ENCODE measurements around the gene FUCA2.
"Not testable (repeated sequence)": the region's sequence is repeated elsewhere in the genome, so short reads cannot be mapped to it uniquely, and the experiment has no call there.

Gene FUCA2

DNA sequence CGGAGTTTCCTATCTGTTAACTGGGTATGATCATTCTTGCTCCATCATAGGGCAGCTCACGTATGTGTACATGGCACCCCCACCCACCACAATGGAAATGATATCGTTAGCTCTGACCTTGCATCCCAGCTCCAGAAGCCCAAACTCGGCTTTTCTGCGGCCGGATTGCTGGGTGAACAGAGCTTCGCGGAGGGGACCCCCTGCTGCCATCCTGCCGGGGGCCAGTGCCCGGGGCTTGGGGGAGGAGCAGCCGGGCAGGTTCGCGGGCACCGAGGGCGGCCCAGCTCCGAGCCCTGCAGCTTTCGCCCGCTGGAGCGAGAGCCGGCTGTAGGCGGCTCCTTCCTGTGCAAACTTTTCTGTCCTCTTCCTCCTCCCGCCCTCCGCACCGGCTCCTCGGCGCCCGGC lies 24.9 kb upstream of the FUCA2 start:
- no peak for DNase-seq (ENCODE audit: low read depth, low spot score)

GRCh38 chr6:143535189-143535614 lies 23.7 kb upstream of the FUCA2 start:
- no peak for DNase-seq (ENCODE audit: low read depth, low spot score)

DNA sequence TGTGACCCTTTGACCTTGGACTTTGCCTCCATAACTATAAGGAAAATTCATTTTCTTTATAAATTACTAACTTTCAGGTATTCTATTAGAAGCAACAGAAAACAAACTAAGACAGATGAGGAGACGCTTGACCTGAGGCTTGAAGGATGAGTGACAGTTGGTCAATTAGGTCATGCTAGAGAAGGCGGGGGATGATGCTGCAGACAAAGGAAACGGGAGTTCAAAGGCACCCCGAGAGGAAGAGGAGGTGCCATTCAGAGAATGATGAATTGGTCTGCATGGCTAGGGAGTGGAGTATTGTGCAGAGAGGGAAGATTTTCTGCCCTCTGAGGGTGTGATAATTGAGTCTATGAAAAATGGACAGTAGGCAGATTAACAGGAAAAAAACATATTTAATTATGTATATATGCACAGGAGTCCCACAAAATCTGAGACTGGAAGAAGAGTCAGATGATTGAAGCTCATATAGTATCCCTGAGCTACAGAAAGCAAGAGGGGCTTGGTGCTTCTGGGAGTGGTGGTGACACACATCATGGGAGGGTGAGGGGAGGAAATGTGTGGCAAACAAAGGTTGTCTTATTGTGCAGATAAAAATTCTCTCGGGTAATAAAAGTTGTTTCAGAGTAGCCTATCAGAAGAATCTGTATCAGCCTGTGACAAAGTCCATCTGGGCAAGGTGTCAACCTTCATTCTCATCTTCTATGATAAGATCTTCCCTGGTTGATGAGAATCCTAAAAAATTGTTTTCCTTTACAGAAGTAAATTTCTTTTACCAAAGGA lies 20.4 kb upstream of the FUCA2 start:
- no peak for DNase-seq (ENCODE audit: low read depth, low spot score)

- no peak for DNase-seq (ENCODE audit: low read depth, low spot score)
Observed at GRCh38 chr6:143529095-143529494, 17.6 kb upstream of the FUCA2 start.

DNA sequence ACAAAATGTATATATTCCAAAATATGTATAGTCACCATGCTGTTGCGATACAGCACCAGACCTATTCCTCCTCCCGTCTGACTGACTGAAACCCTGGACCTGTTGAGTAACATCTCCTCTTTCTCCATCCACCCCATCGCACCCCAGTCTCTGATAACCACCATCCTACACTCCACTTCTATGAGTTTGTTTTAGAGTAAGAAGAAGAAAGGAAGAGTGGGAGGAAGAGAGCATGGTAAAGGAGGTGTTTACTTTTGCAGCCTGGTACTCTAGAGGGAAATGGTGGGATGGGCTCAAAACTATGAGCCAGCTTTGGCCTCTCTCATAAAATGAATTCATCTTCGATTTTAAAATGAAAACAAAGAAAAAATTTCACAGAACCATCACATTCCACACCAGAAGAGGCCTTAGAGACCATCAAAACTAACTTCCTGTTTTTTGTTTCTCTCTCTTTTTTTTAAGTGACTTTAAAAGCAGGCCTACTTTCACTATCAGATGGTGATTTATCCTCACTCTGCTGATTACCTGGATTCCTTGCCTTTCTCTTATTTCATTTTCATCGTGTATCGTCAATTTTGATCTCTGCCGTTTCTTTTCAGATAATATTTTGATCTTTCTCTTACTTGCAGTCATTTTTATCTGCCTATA lies 16.8 kb upstream of the FUCA2 start:
- DNase-seq (ENCODE audit: low read depth, low spot score), result no peak

DNA sequence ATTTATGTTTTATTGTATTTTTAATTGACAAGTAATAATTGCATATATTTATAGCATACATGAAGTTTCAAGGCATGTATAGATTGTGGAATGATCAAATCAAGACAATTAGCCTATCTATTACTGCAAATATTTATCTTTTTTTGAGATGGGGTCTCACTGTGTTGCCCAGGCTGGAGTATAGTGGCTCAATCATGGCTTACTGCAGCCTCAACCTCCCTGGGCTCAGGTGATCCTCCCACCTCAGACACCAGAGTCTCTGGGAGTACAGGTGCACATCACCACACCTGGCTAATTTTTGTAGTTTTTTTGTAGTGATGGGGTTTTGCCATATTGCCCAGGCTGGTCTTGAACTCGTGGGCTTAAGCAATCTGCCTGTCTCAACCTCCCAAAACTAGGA lies 16.2 kb upstream of the FUCA2 start:
- DNase-seq (ENCODE audit: low read depth, low spot score), result no peak

DNA sequence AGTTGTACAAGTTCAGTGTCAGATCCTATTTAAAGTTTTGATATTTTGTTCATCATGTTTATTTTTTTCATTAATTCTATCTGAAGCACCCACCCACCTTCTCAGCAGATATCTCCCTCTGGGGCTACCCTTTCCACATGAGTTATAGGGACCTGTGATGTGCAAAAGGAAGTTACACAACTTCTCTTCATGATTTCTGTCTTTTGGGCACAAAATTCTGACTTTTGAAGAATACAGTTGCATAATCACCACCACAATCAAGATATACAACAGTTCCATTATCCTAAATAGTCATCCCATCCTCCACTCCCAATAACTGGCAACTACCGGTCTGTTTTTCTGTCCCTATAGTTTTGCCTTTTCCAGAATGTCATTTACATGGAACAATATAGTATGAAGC lies 13.8 kb upstream of the FUCA2 start:
- no peak for DNase-seq (ENCODE audit: low read depth, low spot score)

DNA sequence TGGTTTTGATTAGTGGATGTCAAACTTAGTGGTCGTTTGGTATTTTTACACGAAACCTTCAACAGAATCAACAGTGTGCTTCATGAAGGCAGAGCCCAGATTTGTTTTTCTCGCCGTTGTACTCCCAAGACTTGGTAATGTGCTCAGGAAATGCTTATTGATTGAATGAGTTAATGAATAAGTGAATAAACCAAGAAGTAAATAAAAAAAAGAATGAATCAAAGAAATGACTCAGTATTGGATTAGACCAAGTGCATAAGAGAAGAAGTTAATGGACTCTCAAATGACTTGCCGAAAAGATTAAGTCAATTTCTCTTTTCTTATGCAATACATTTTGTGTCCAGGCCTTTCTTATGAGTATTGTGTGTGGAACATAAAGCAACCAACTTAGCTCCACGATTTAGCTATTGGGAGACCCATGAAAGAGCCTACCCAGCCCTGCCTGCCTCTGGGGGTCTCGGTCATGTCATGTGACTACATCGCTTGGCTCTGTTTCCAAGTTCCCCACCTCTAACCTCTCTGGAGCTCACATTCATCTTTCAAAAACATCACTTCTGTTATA lies 10.6 kb upstream of the FUCA2 start:
- no peak for DNase-seq (ENCODE audit: low read depth, low spot score)

DNA sequence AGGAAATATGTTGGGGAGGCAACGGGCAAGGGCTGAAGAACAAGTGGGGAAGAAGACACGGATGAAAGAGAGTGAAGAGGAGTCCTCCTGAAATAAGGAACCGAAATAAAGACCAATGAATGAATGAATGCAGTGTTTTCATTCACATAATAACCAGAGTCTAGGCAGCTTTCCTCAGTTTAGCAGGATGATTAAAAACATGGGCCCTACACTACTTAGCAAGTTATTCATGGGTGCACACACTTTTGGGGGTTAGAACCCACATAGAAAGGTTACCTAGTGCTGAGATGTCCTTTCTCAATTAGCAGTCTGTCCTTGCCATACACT lies 5.9 kb upstream of the FUCA2 start:
- DNase-seq (ENCODE audit: low read depth, low spot score), result no peak

GRCh38 chr6:143516690-143517446 lies 5.3 kb upstream of the FUCA2 start:
- no peak for DNase-seq (ENCODE audit: low read depth, low spot score)

GRCh38 chr6:143515766-143516355 lies 4.3 kb upstream of the FUCA2 start:
- no peak for DNase-seq (ENCODE audit: low read depth, low spot score)

- no peak for DNase-seq (ENCODE audit: low read depth, low spot score)
Observed at GRCh38 chr6:143515061-143515760, 3.7 kb upstream of the FUCA2 start.

DNA sequence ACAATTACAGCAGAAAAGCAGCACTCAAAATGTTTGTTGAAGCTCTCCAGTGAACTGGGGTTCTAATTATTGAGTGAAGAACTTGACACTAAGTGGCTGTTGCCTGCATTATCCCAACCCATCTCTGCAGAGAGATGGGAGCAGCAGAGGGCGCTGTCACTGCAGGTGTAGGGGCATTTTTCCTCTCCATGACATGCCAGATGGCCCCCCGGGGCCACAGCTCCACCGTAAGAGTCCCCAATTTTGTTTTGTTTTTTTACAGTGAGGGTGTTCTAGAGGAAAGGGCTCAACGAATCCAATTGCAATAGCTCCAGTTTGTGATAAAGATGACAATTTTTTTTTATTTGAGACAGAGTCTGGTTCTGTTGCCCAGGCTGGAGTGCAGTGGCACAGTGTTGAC lies 1.9 kb upstream of the FUCA2 start:
- no peak for DNase-seq (ENCODE audit: low read depth, low spot score)

DNA sequence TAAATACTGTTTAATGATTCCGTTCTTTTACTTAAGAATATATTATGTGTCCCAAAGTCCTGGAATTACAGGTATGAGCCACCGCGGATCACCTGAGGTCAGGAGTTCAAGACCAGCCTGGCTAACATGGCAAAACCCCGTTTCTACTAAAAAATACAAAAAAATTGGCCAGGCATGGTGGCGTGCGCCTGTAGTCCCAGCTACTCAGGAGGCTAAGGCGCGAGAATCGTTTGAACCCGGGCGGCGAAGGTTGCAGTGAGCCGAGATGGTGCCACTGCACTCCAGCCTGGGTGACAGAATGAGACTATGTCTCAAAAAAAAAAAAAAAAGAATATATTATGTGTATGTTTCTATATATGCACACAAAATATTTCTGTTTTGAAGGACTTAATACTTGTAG lies 1.2 kb downstream of the FUCA2 start:
- not testable (repeated sequence) for DNase-seq (ENCODE audit: low read depth, low spot score)

- DNase-seq (ENCODE audit: low read depth, low spot score), result no peak
Observed at GRCh38 chr6:143507358-143508145, 4.0 kb downstream of the FUCA2 start.

- DNase-seq (ENCODE audit: low read depth, low spot score), result no peak
Observed at GRCh38 chr6:143506620-143507019, 4.9 kb downstream of the FUCA2 start.

DNA sequence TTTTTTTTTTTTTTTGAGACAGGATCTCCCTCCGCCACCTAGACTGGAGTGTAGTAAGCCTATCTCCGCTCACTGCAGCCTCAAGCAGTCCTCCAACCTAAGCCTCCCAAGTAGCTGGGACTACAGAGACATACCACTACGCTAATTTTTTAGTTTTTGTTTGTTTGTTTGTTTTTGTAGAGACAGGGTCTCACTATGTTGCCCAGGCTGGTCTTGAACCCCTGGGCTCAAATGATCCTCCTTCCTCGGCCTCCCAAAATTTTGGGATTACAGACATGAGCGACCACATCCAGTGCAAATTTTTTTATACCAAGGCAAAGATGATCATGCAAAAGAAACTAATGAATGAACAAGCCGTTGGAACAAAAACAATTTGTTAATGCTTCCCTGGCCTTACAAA lies 5.3 kb downstream of the FUCA2 start:
- no peak for DNase-seq (ENCODE audit: low read depth, low spot score)

GRCh38 chr6:143505537-143505936 lies 6.0 kb downstream of the FUCA2 start:
- no peak for DNase-seq (ENCODE audit: low read depth, low spot score)

DNA sequence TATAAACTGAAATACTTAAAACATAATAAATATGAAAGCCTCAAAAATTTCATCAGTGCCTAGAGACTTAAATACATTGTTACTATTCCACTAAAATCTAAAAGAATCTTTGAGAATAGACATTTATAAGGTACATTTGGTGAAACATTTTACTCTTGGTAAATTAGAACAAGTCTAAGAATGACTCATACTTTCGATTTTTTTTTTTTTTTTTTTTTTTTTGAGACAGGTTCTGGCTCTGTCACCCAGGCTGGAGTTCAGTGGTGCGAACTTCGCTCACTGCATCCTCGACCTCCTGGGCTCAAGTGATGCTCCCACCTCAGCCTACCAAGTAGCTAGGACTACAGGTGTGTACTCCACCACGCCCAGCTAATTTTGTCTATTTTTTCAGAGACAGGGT lies 6.4 kb downstream of the FUCA2 start:
- no peak for DNase-seq (ENCODE audit: low read depth, low spot score)

DNA sequence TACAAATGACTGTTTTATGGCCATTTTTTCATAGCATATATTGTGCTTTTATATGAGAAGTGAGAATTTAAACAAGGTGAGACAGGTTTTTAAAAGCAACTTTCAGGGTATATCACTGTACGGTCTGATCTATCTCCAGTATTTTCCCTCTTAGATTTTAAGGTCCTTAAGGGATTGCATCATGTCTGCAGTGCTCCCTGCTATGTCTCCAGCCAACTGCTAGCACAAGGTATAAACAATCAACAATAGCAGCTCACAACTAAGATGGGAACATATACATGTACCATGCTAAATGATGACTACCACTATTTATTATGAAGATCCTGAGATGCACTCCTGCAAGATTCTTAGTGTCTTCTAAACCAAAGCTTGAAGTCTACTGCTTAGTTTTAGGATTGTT lies 7.2 kb downstream of the FUCA2 start:
- no peak for DNase-seq (ENCODE audit: low read depth, low spot score)

GRCh38 chr6:143501851-143502250 lies 9.7 kb downstream of the FUCA2 start:
- DNase-seq (ENCODE audit: low read depth, low spot score), result no peak

All from activated naive CD8-positive, alpha-beta T cell treated with anti-CD3 and anti-CD28 coated beads, Interleukin-2, amount 50 U/mL, for 16 hours (primary cell).